Measurements from ENCODE around the gene ALPL. TPM values are rescaled to one million over a fixed set of nuclear protein-coding genes. Genes with fewer than 3 reads are reported as not detected.
A peak's percentile ranks its signal among the peaks of the same experiment; 100 is the strongest.

ALPL gene
- total and polyA plus RNA-seq, 10 of the 15 experiments (the other 5 are each of a cell fraction or from before 2014, with no cell fraction given) = 0.07 to 0.59 (median 0.31) TPM; not detected in 2

- peak; percentile 87 for TF ChIP-seq ZNF687 (IDR thresholded peaks at IDR 0.05)
- TF ChIP-seq HDGF (IDR thresholded peaks at IDR 0.05) = peak; percentile 97
- TF ChIP-seq, protein P1, sequence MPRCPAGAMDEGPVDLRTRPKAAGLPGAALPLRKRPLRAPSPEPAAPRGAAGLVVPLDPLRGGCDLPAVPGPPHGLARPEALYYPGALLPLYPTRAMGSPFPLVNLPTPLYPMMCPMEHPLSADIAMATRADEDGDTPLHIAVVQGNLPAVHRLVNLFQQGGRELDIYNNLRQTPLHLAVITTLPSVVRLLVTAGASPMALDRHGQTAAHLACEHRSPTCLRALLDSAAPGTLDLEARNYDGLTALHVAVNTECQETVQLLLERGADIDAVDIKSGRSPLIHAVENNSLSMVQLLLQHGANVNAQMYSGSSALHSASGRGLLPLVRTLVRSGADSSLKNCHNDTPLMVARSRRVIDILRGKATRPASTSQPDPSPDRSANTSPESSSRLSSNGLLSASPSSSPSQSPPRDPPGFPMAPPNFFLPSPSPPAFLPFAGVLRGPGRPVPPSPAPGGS (IDR thresholded peaks at IDR 0.05; ENCODE audit: borderline replicate concordance, insufficient read depth, low read depth, low read length, poor library complexity, severe bottlenecking) = no peak
- TF ChIP-seq, protein P2, sequence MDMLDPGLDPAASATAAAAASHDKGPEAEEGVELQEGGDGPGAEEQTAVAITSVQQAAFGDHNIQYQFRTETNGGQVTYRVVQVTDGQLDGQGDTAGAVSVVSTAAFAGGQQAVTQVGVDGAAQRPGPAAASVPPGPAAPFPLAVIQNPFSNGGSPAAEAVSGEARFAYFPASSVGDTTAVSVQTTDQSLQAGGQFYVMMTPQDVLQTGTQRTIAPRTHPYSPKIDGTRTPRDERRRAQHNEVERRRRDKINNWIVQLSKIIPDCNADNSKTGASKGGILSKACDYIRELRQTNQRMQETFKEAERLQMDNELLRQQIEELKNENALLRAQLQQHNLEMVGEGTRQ (IDR thresholded peaks at IDR 0.05; ENCODE audit: borderline replicate concordance, low read depth, low read length) = no peak
- no peak for TF ChIP-seq ZNF217 (IDR thresholded peaks at IDR 0.05)
Observed at GRCh38 chr1:21607549-21608529, 98.6 kb downstream of the ALPL start (continued).

Data from GM12878 (cell line).